ENCODE results near the gene FBXO2. TPM values are rescaled to one million over a fixed set of nuclear protein-coding genes. Genes with fewer than 3 reads are reported as not detected.

FBXO2 gene
- total and polyA plus RNA-seq, 9 of the 15 experiments (the other 6 are each of a cell fraction or from before 2014, with no cell fraction given) = 0.04 to 1.9 (median 0.27) TPM

- H3K9me3 ChIP-seq (replicated peaks; ENCODE audit: control insufficient read depth, insufficient read depth, low read depth, low read length) = no peaks in the 10 kb centered on the region
- no peaks in the 10 kb centered on the region for H3K36me3 ChIP-seq (ENCODE audit: control insufficient read depth, insufficient read depth, low read length)
- H3K4me2 ChIP-seq (ENCODE audit: insufficient read depth, low read length) = no peak overlapping the region
- no peak overlapping the region for H3K9ac ChIP-seq (ENCODE audit: insufficient read depth in 1 of 2, low read depth in 2 of 2, low read length in 2 of 2)
- ChIA-PET POLR2A (interaction anchor here (0.6 to 1.3 kb wide), 7 partner anchors 11 to 649 kb away, joined by 3 to 6 read pairs (median 4); no protein-coding TSS in a partner anchor), CTCF (ENCODE audit: low intra/inter-chr PET ratio) (interaction anchor here (0.6 to 3.7 kb wide), 6 partner anchors 75 to 607 kb away, joined by 3 to 19 read pairs (median 3); no protein-coding TSS in a partner anchor)
- TF ChIP-seq MCM3 (IDR thresholded peaks at IDR 0.05) (no peak), KDM1A (IDR thresholded peaks at IDR 0.05) (peak in 1 of 2 experiments; percentile 11; a peak in 1 of 4 replicates)
- ATAC-seq = no peak
- H4K20me1 ChIP-seq (replicated peaks; ENCODE audit: control insufficient read depth, insufficient read depth, low read length) = peaks cover 2% of the 10 kb centered on the region; the same call in 1 of the 2 replicates
- in situ Hi-C loops (cut with MboI) (no loop called here), intact Hi-C loops (cut with micrococcal nuclease) (loop anchor here (1.0 kb wide), 1 partner anchor 404 kb away; no protein-coding TSS in a partner anchor)
- no peak for FAIRE-seq
- H3K9me1 ChIP-seq (ENCODE audit: control insufficient read depth, insufficient read depth, low read length) = no peaks in the 10 kb centered on the region
- H3K79me2 ChIP-seq (ENCODE audit: control insufficient read depth, insufficient read depth, low read length) = no peaks in the 10 kb centered on the region
- no peak overlapping the region for H2AFZ ChIP-seq (ENCODE audit: low read depth, low read length)
- peaks cover 2 to 16% of the 10 kb centered on the region in 2 experiments; a peak in 4 of 5 replicates for H3K27me3 ChIP-seq (ENCODE audit: control insufficient read depth in 2 of 2, insufficient read depth in 2 of 2, low read length in 2 of 2)
- BruUV-seq (replicated peaks) = no TSS peak
- H3K27ac ChIP-seq (ENCODE audit: extremely low read depth, low read depth, low read length) = no peak overlapping the region
- 24% methylated on average over 5 of the region's 5 CpGs for WGBS (ENCODE audit: insufficient coverage, low coverage, missing lambda C conversion rate)
- H3K4me3 ChIP-seq = no peak overlapping the region
- no peak for DNase-seq (ENCODE audit: extremely low read depth in 1 of 4, low spot score in 3 of 4)
- H3K4me1 ChIP-seq (replicated peaks in 1 of 2; ENCODE audit: control insufficient read depth in 2 of 2, insufficient read depth in 2 of 2, low read length in 2 of 2) = peaks cover 15 to 34% of the 10 kb centered on the region in 2 experiments; a peak in 4 of 5 replicates
Observed at GRCh38 chr1:11645270-11645669, 9.0 kb downstream of the FBXO2 start.

- Histone ChIP-seq H3K9ac (ENCODE audit: insufficient read depth in 1 of 2, low read depth in 2 of 2, low read length in 2 of 2) (no peak overlapping the region), H3K9me3 (replicated peaks; ENCODE audit: control insufficient read depth, insufficient read depth, low read depth, low read length) (no peaks in the 10 kb centered on the region), H3K4me2 (ENCODE audit: insufficient read depth, low read length) (no peak overlapping the region), H3K27ac (ENCODE audit: extremely low read depth, low read depth, low read length) (no peak overlapping the region), H2AFZ (ENCODE audit: low read depth, low read length) (no peak overlapping the region), H3K27me3 (ENCODE audit: control insufficient read depth in 2 of 2, insufficient read depth in 2 of 2, low read length in 2 of 2) (peaks cover 5 to 20% of the 10 kb centered on the region in 2 experiments; a peak in 4 of 5 replicates), H3K79me2 (ENCODE audit: control insufficient read depth, insufficient read depth, low read length) (no peaks in the 10 kb centered on the region), H3K4me3 (no peak overlapping the region), H4K20me1 (replicated peaks; ENCODE audit: control insufficient read depth, insufficient read depth, low read length) (peaks cover 2% of the 10 kb centered on the region), H3K36me3 (ENCODE audit: control insufficient read depth, insufficient read depth, low read length) (no peaks in the 10 kb centered on the region), H3K9me1 (ENCODE audit: control insufficient read depth, insufficient read depth, low read length) (no peaks in the 10 kb centered on the region), H3K4me1 (replicated peaks in 1 of 2; ENCODE audit: control insufficient read depth in 2 of 2, insufficient read depth in 2 of 2, low read length in 2 of 2) (peaks cover 0 to 19% of the 10 kb centered on the region in 2 experiments; a peak in 3 of 5 replicates)
- BruUV-seq (replicated peaks) = no TSS peak
- 7% methylated on average over 5 of the region's 5 CpGs for WGBS (ENCODE audit: insufficient coverage, low coverage, missing lambda C conversion rate)
- in situ Hi-C loops (cut with MboI) (no loop called here), intact Hi-C loops (cut with micrococcal nuclease) (loop anchor here (2.0 to 5.0 kb wide), 2 partner anchors 171 to 307 kb away; no protein-coding TSS in a partner anchor)
- CTCF ChIA-PET (ENCODE audit: low intra/inter-chr PET ratio) = interaction anchor here (0.5 to 3.7 kb wide), 4 partner anchors 324 to 606 kb away, joined by 3 to 25 read pairs (median 11); no protein-coding TSS in a partner anchor
- TF ChIP-seq THAP12 (CRISPR knock-in tag; IDR thresholded peaks at IDR 0.05) = no peak
- no peak for TF ChIP-seq ATF7 (IDR thresholded peaks at IDR 0.05)
- TF ChIP-seq TFAP4 (CRISPR knock-in tag; IDR thresholded peaks at IDR 0.05; ENCODE audit: borderline replicate concordance) = no peak
- no peak for TF ChIP-seq ZNF23 (CRISPR knock-in tag; IDR thresholded peaks at IDR 0.05)
- TF ChIP-seq ZKSCAN1 (IDR thresholded peaks at IDR 0.05; ENCODE audit: low read depth, low read length) = peak; percentile 96
- TF ChIP-seq RBM22 (IDR thresholded peaks at IDR 0.05; ENCODE audit: low read depth, low read length, poor library complexity, severe bottlenecking) = no peak
- no peak for TF ChIP-seq CBFA2T3 (IDR thresholded peaks at IDR 0.05)
- no peak for TF ChIP-seq HDAC1 (IDR thresholded peaks at IDR 0.05)
- no peak for DNase-seq (ENCODE audit: extremely low read depth in 1 of 4, low spot score in 3 of 4)
- FAIRE-seq = no peak
- ATAC-seq = no peak
- POLR2A ChIA-PET = interaction anchor here (0.7 to 0.8 kb wide), 2 partner anchors 25 to 266 kb away, joined by 3 read pairs; no protein-coding TSS in a partner anchor
Observed at GRCh38 chr1:11643782-11644181, 10.4 kb downstream of the FBXO2 start.

All from K562 (cell line).